ENCODE data around the gene SMAP2. TPM values are rescaled to one million over a fixed set of nuclear protein-coding genes. Genes with fewer than 3 reads are reported as not detected.
"Not testable (repeated sequence)": the region's sequence is repeated elsewhere in the genome, so short reads cannot be mapped to it uniquely, and the experiment has no call there.

Gene SMAP2
- 20.2 and 21.2 TPM in 2 replicates for total RNA-seq (2022)
- percentile 64 among the genes with signal in this experiment for Bru-seq, nascent RNA
- BruChase-seq, experiment 1, labeled RNA remaining after a 6-hour chase, result percentile 74 among the genes with signal in this experiment
- BruChase-seq, experiment 2, labeled RNA remaining after a 2-hour chase, result percentile 69 among the genes with signal in this experiment
- long read RNA-seq, transcript SMAP2-202 (10 exons, 2,939 nt), result major isoform, 61 of 69 reads
- long read RNA-seq, partial matches to known transcripts, result 1 of 69 reads
- long read RNA-seq, other reads (novel, unspliced or antisense), result 7 of 69 reads

DNA sequence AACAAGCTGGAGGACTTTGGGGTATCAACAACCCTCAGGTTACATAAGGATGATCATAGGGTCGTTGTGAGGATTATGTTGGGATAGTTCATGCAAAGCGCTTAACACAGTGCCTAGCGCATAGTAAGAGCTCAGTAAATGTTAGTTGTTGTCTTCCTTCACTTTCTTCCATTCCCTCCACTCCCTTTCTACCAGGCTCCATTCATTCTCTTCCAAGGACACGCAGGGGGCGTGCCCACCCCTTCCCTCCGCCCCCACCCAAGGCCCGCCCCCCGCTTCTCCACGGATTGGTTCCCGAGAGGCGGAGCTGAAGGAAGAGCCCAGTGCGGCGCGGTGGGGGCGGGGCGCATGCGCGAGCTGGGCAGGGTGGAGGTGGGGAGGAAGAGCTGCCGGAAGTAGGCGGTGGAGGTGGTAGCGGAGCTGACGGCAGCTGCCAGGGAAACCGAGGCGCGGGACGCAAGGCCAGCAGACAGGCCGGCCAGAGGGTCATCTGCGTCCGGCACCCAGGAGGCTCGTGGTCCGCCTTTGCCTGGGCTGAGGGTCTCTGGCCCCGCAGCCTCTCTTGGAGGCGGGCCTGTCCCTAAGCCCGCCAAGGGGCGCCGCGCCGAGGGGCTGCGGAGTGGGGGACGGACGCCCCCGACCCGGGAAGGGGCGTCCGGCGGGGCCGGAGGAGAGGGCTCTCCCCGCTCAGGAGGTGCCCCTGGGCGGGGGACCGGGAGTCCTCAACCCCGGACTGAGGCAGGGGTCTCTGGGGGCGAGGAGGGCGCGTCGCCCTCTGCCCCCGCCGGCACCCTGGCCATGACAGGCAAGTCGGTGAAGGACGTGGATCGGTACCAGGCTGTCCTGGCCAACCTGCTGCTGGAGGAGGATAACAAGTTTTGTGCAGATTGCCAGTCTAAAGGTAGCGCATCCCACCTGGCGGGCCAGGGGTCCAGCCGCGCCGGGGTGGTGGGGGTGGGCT is at the start of gene SMAP2:
SMAP2 (plus strand) TSS at position 405 of the 961 bp plus-strand sequence; CDS start at position 799, 394 bp downstream.
- intact Hi-C loops (cut with micrococcal nuclease), result no loop called here
- peaks cover 19% of the 10 kb centered on the region for H3K4me1 Mint-ChIP-seq (ENCODE audit: insufficient read depth, unreplicated experiment)
- peaks cover 6% of the 10 kb centered on the region for H3K36me3 Mint-ChIP-seq (ENCODE audit: insufficient read depth, unreplicated experiment)
- DNase-seq (ENCODE audit: unreplicated experiment), result peak; percentile 96
- no peaks in the 10 kb centered on the region for H3K9me3 Mint-ChIP-seq (ENCODE audit: unreplicated experiment)
- ChIA-PET CTCF (interaction anchor here (0.6 to 1.3 kb wide), 6 partner anchors 9 to 288 kb away, joined by 3 to 7 read pairs (median 3); no protein-coding TSS in a partner anchor), POLR2A (interaction anchor here (0.6 to 5.9 kb wide), 24 partner anchors 9 to 1507 kb away, joined by 3 to 75 read pairs (median 4); partner anchors contain the start of genes NFYC, ZFP69B and ZMPSTE24)
- H3K27me3 Mint-ChIP-seq (ENCODE audit: insufficient read depth, unreplicated experiment), result no peaks in the 10 kb centered on the region
- TF ChIP-seq, protein P1, sequence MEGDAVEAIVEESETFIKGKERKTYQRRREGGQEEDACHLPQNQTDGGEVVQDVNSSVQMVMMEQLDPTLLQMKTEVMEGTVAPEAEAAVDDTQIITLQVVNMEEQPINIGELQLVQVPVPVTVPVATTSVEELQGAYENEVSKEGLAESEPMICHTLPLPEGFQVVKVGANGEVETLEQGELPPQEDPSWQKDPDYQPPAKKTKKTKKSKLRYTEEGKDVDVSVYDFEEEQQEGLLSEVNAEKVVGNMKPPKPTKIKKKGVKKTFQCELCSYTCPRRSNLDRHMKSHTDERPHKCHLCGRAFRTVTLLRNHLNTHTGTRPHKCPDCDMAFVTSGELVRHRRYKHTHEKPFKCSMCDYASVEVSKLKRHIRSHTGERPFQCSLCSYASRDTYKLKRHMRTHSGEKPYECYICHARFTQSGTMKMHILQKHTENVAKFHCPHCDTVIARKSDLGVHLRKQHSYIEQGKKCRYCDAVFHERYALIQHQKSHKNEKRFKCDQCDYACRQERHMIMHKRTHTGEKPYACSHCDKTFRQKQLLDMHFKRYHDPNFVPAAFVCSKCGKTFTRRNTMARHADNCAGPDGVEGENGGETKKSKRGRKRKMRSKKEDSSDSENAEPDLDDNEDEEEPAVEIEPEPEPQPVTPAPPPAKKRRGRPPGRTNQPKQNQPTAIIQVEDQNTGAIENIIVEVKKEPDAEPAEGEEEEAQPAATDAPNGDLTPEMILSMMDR (IDR thresholded peaks at IDR 0.05; ENCODE audit: unreplicated experiment), result no peak
- H3K27ac Mint-ChIP-seq (ENCODE audit: low read depth, unreplicated experiment), result peak within 1 kb of the TSS; percentile 69
- BruUV-seq (replicated peaks), result no TSS peak
- H3K4me3 Mint-ChIP-seq (ENCODE audit: unreplicated experiment), result peak within 1 kb of the TSS; percentile 90

DNA sequence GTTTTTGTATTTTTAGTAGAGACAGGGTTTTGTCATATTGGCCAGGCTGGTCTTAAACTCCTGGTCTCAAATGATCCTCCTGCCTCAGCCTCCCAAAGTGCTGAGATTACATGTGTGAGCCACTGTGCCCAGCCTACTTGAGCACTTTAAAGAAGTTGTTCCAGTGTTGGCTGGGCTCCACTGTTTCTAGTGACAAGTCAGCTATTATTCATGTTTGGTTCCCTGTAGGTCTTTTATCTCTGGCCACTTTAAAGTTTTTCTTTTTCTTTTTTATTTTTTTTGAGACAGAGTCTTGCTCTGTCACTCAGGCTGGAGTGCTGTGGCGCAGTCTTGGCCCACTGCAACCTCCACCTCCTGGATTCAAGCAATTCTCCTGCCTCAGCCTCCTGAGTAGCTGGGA is 42.1 kb upstream of the SMAP2 start:
- intact Hi-C loops (cut with micrococcal nuclease); H3K9me3 Mint-ChIP-seq (ENCODE audit: unreplicated experiment); H3K27me3 Mint-ChIP-seq (ENCODE audit: insufficient read depth, unreplicated experiment); H3K4me3 Mint-ChIP-seq (ENCODE audit: unreplicated experiment); POLR2A ChIA-PET; DNase-seq (ENCODE audit: unreplicated experiment); BruUV-seq (replicated peaks); H3K27ac Mint-ChIP-seq (ENCODE audit: low read depth, unreplicated experiment); CTCF ChIA-PET; H3K36me3 Mint-ChIP-seq (ENCODE audit: insufficient read depth, unreplicated experiment); H3K4me1 Mint-ChIP-seq (ENCODE audit: insufficient read depth, unreplicated experiment): not testable (repeated sequence)

- no peak for DNase-seq (ENCODE audit: unreplicated experiment)
- Mint-ChIP-seq H3K27ac (ENCODE audit: low read depth, unreplicated experiment) (no peak overlapping the region), H3K4me3 (ENCODE audit: unreplicated experiment) (no peak overlapping the region), H3K4me1 (ENCODE audit: insufficient read depth, unreplicated experiment) (no peaks in the 10 kb centered on the region), H3K36me3 (ENCODE audit: insufficient read depth, unreplicated experiment) (no peaks in the 10 kb centered on the region), H3K9me3 (ENCODE audit: unreplicated experiment) (no peaks in the 10 kb centered on the region), H3K27me3 (ENCODE audit: insufficient read depth, unreplicated experiment) (no peaks in the 10 kb centered on the region)
- no TSS peak for BruUV-seq (replicated peaks)
- TF ChIP-seq, protein P1 (IDR thresholded peaks at IDR 0.05; ENCODE audit: unreplicated experiment), result no peak
- intact Hi-C loops (cut with micrococcal nuclease), result no loop called here
- POLR2A ChIA-PET, result interaction anchor here (0.6 kb wide), 1 partner anchor 168 kb away, joined by 4 read pairs; no protein-coding TSS in a partner anchor
- CTCF ChIA-PET, result interaction anchor here (0.6 to 1.1 kb wide), 3 partner anchors 18 to 1954 kb away, joined by 3 to 4 read pairs (median 3); no protein-coding TSS in a partner anchor
Measured at GRCh38 chr1:40332695-40333094, 40.8 kb upstream of the SMAP2 start.

- ChIA-PET POLR2A (interaction anchor here (2.0 kb wide), 1 partner anchor 185 kb away, joined by 8 read pairs; no protein-coding TSS in a partner anchor), CTCF (interaction anchor here (0.6 to 11.2 kb wide), 27 partner anchors 10 to 305 kb away, joined by 3 to 182 read pairs (median 9); no protein-coding TSS in a partner anchor)
- no TSS peak for BruUV-seq (replicated peaks)
- Mint-ChIP-seq H3K27me3 (ENCODE audit: insufficient read depth, unreplicated experiment) (peaks cover 18% of the 10 kb centered on the region), H3K4me3 (ENCODE audit: unreplicated experiment) (no peak overlapping the region), H3K27ac (ENCODE audit: low read depth, unreplicated experiment) (no peak overlapping the region), H3K36me3 (ENCODE audit: insufficient read depth, unreplicated experiment) (no peaks in the 10 kb centered on the region), H3K9me3 (ENCODE audit: unreplicated experiment) (no peaks in the 10 kb centered on the region), H3K4me1 (ENCODE audit: insufficient read depth, unreplicated experiment) (peaks cover 6% of the 10 kb centered on the region)
- DNase-seq (ENCODE audit: unreplicated experiment), result no peak
- intact Hi-C loops (cut with micrococcal nuclease), result no loop called here
- TF ChIP-seq, protein P1 (IDR thresholded peaks at IDR 0.05; ENCODE audit: unreplicated experiment), result no peak
Measured at GRCh38 chr1:40337443-40337842, 36.1 kb upstream of the SMAP2 start.

Measured in MCF 10A (cell line).